MM.1S (cell line): Measurements from ENCODE around the gene CENPM.

Experiments
- DNase-seq: peaks from one replicate; pipeline ENCODE4 v3.0.0-alpha.2; 2015
- H2AFZ ChIP-seq: fragments of 300-600 bp; sonication (generic); 2 replicates; pipeline ENCODE4 v1.6.0; 2016; ENCODE audit warnings: antibody characterized with exemption, low read length
- H3F3A ChIP-seq: fragments of 300-600 bp; sonication (generic); 2 replicates; pipeline ENCODE4 v1.6.1; 2016; ENCODE audit warnings: mild to moderate bottlenecking, antibody characterized with exemption, low read length, moderate library complexity, mixed read lengths; ENCODE audit not compliant: insufficient read depth
- H3K27ac ChIP-seq: fragments of 300-600 bp; sonication (generic); 2 replicates; pipeline ENCODE4 v1.5.1; 2016; ENCODE audit warnings: mild to moderate bottlenecking, low read length
- H3K27me3 ChIP-seq: fragments of 300-600 bp; sonication (generic); replicated peaks from 2 replicates; pipeline ENCODE4 v1.6.0; 2016; ENCODE audit warnings: low read length; ENCODE audit not compliant: insufficient read depth
- H3K36me3 ChIP-seq: fragments of 300-600 bp; sonication (generic); replicated peaks from 2 replicates; pipeline ENCODE4 v1.6.1; 2016; ENCODE audit warnings: mild to moderate bottlenecking, low read length, mixed read lengths; ENCODE audit not compliant: insufficient read depth
- H3K4me1 ChIP-seq: fragments of 300-600 bp; sonication (generic); 2 replicates; pipeline ENCODE4 v1.6.1; 2016; ENCODE audit warnings: low read length, mixed read lengths
- H3K4me2 ChIP-seq: fragments of 300-600 bp; sonication (generic); 2 replicates; pipeline ENCODE4 v1.6.0; 2016; ENCODE audit warnings: low read depth, low read length
- H3K4me3 ChIP-seq: fragments of 300-600 bp; sonication (generic); 2 replicates; pipeline ENCODE4 v1.5.1; 2016; ENCODE audit warnings: low read length, mixed read lengths
- H3K79me2 ChIP-seq: fragments of 300-600 bp; sonication (generic); 2 replicates; pipeline ENCODE4 v1.6.1; 2016; ENCODE audit warnings: mixed run types, low read length, mixed read lengths
- H3K9ac ChIP-seq: fragments of 300-600 bp; sonication (generic); 2 replicates; pipeline ENCODE4 v1.6.1; 2016; ENCODE audit warnings: low read length, mixed read lengths
- H3K9me2 ChIP-seq: fragments of 300-600 bp; sonication (generic); replicated peaks from 2 replicates; pipeline ENCODE4 v1.6.1; 2016; ENCODE audit warnings: mild to moderate bottlenecking, low read length, mixed read lengths; ENCODE audit not compliant: insufficient read depth
- H3K9me3 ChIP-seq: fragments of 300-600 bp; sonication (generic); replicated peaks from 2 replicates; pipeline ENCODE4 v1.6.1; 2016; ENCODE audit warnings: mild to moderate bottlenecking, low read length, mixed read lengths; ENCODE audit not compliant: insufficient read depth
- H4K20me1 ChIP-seq: fragments of 300-600 bp; sonication (generic); 2 replicates; pipeline ENCODE4 v1.6.1; 2016; ENCODE audit warnings: mild to moderate bottlenecking, low read length, moderate library complexity, mixed read lengths; ENCODE audit not compliant: insufficient read depth
- CTCF ChIP-seq: fragments of 300-600 bp; sonication (generic); IDR thresholded peaks from 2 replicates; pipeline ENCODE4 v1.5.1; 2016; ENCODE audit warnings: antibody characterized with exemption, low read length, mixed read lengths
- EZH2 ChIP-seq: fragments of 300-600 bp; sonication (generic); optimal IDR thresholded peaks from 2 replicates; pipeline ENCODE3; 2017; ENCODE audit warnings: low read depth, mild to moderate bottlenecking, antibody characterized with exemption, low read length, mixed read lengths
- EZH2phosphoT487 ChIP-seq: fragments of 300-600 bp; sonication (generic); IDR thresholded peaks from 2 replicates; pipeline ENCODE4 v1.6.1; 2018; ENCODE audit warnings: antibody characterized with exemption, low read length

Gene CENPM

GRCh38 chr22:41970601-41971000 is 23.6 kb upstream of the CENPM start:
- H3K27ac ChIP-seq, result no peak overlapping the region
- DNase-seq, result no peak
- TF ChIP-seq CTCF, result no peak
- no peak for TF ChIP-seq EZH2phosphoT487
- no peak for TF ChIP-seq EZH2
- no peak overlapping the region for H3K4me3 ChIP-seq
- H3K9ac ChIP-seq, result no peak overlapping the region
- H3K79me2 ChIP-seq, result no peaks in the 10 kb centered on the region
- H3K9me2 ChIP-seq, result no peaks in the 10 kb centered on the region
- H3K36me3 ChIP-seq, result no peaks in the 10 kb centered on the region
- H4K20me1 ChIP-seq, result no peaks in the 10 kb centered on the region
- H2AFZ ChIP-seq, result no peak overlapping the region
- no peaks in the 10 kb centered on the region for H3K9me3 ChIP-seq
- no peaks in the 10 kb centered on the region for H3K4me1 ChIP-seq
- peaks cover 24% of the 10 kb centered on the region for H3K27me3 ChIP-seq
- H3K4me2 ChIP-seq, result no peak overlapping the region
- 0 out of 2 replicates have a peak, but pooled peaks cover 5% of the 10 kb centered on the region for H3F3A ChIP-seq

- no peak within 1 kb of the TSS for H3K27ac ChIP-seq
- H3K36me3 ChIP-seq, result no peaks in the 10 kb centered on the region
- no peaks in the 10 kb centered on the region for H3F3A ChIP-seq
- no peak within 1 kb of the TSS for H3K4me2 ChIP-seq
- TF ChIP-seq EZH2phosphoT487 (no peak), CTCF (no peak), EZH2 (no peak)
- H3K9me2 ChIP-seq, result no peaks in the 10 kb centered on the region
- no peaks in the 10 kb centered on the region for H3K79me2 ChIP-seq
- H2AFZ ChIP-seq, result no peak within 1 kb of the TSS
- H3K9ac ChIP-seq, result no peak within 1 kb of the TSS
- H4K20me1 ChIP-seq, result no peaks in the 10 kb centered on the region
- DNase-seq, result no peak
- H3K9me3 ChIP-seq, result no peaks in the 10 kb centered on the region
- no peaks in the 10 kb centered on the region for H3K4me1 ChIP-seq
- H3K27me3 ChIP-seq, result peaks cover 14% of the 10 kb centered on the region
- H3K4me3 ChIP-seq, result no peak within 1 kb of the TSS
Measured at GRCh38 chr22:41969110-41969646, 22.2 kb upstream of the CENPM start, which contains the start of gene SEPTIN3. Gene SEPTIN3, plus strand, starts transcription at chr22:41969443. Its CDS starts 2,050 bp downstream, at chr22:41971493.

- no peaks in the 10 kb centered on the region for H3K79me2 ChIP-seq
- peaks cover 17% of the 10 kb centered on the region for H3K27me3 ChIP-seq
- H3K9me3 ChIP-seq, result no peaks in the 10 kb centered on the region
- H3K4me1 ChIP-seq, result no peaks in the 10 kb centered on the region
- no peaks in the 10 kb centered on the region for H3K9me2 ChIP-seq
- no peak overlapping the region for H2AFZ ChIP-seq
- no peak overlapping the region for H3K4me2 ChIP-seq
- H3K36me3 ChIP-seq, result no peaks in the 10 kb centered on the region
- H3F3A ChIP-seq, result no peaks in the 10 kb centered on the region
- TF ChIP-seq CTCF (no peak), EZH2phosphoT487 (no peak), EZH2 (no peak)
- no peaks in the 10 kb centered on the region for H4K20me1 ChIP-seq
- DNase-seq, result no peak
- H3K27ac ChIP-seq, result no peak overlapping the region
- no peak overlapping the region for H3K4me3 ChIP-seq
- no peak overlapping the region for H3K9ac ChIP-seq
Measured at GRCh38 chr22:41968601-41969000, 21.6 kb upstream of the CENPM start.
